AG10803 (cell line): ENCODE data around the gene PELO.

Experiments used
- DNase-seq: peaks from one replicate; pipeline ENCODE4 v3.0.0; 2010; ENCODE audit warnings: low read depth
- H3K4me3 ChIP-seq: 2 replicates; pipeline ENCODE4 v1.5.1; 2011; ENCODE audit warnings: mild to moderate bottlenecking, low read length, control low read depth
- TF ChIP-seq, protein P1 (sequence below): conservative IDR thresholded peaks from 2 replicates; pipeline ENCODE4 v1.5.1; 2011; ENCODE audit warnings: mild to moderate bottlenecking, low read length, control low read depth, inconsistent platforms

The PELO gene

DNA sequence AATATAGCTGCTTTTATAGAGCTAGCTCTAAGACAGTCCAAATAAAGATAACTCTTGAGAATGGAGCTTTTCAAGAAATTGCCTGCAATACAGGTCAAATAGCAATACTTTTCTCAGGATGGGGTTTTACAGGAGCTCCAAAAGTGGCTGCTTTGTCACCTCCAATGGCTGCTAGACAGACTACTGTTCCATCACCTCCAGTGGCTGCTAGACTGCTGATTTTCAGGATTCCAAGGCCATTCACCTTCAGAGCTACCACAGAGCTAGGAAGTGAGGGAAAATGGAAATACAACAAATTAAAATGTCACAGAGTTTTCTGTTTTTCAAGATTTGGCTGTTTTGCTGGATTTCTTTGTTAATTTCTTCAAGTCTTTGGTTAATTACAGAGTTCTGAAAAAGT lies 8.5 kb upstream of the PELO start:
- TF ChIP-seq, protein P1, sequence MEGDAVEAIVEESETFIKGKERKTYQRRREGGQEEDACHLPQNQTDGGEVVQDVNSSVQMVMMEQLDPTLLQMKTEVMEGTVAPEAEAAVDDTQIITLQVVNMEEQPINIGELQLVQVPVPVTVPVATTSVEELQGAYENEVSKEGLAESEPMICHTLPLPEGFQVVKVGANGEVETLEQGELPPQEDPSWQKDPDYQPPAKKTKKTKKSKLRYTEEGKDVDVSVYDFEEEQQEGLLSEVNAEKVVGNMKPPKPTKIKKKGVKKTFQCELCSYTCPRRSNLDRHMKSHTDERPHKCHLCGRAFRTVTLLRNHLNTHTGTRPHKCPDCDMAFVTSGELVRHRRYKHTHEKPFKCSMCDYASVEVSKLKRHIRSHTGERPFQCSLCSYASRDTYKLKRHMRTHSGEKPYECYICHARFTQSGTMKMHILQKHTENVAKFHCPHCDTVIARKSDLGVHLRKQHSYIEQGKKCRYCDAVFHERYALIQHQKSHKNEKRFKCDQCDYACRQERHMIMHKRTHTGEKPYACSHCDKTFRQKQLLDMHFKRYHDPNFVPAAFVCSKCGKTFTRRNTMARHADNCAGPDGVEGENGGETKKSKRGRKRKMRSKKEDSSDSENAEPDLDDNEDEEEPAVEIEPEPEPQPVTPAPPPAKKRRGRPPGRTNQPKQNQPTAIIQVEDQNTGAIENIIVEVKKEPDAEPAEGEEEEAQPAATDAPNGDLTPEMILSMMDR: no peak
- H3K4me3 ChIP-seq: no peak overlapping the region
- no peak for DNase-seq

DNA sequence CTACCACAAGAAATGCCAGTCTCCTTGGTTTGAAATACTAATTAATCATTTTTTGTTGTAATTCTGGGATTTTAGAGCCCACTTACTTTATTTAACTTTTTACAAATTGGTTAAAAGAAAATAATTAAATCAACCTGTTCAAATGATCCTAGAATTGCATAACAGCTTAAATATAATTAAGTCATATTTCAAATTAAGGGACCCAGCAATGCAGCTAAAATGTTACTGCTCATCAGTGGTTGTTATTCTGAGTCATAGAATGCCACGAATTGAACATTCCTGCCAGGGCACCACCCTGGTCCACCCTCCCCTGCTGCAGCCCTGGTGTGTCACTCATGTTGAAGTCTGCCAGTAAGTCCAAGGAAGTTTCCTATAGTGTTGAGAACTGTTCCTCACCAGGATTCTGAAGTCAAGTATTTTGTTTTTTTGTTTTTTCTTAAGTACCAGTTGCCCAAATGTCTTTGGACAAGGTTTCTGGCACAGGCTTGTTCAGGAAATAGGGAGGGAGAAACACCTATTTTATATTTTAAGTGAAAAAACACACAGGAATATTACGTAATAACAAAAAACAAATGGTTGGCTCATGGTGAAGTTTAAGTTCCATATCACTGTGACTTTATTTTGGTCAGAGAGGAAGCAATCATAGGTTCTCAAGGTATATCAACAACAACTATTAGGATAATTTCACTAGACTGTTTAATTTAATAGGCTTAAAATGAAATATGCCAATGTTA lies 4.3 kb upstream of the PELO start:
- no peak overlapping the region for H3K4me3 ChIP-seq
- peak; percentile 87 for DNase-seq
- TF ChIP-seq, protein P1: no peak

DNA sequence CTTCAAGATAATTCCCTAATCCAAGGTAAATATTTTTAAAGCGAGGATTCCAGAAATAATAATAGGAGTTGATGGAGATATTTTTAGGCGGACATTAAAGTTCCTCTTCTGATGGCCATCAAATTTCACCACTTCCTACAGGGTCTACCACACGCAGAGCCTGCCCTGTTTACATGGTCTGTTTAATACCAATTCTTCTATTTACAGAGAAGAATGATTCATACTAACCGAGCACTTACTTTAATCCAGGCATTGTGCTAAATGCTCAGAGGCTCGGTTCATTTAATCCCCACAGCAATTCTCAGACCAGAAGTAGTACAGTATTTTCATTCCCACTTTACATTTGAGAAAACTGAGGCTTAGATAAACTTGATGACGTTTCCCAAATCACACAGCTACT lies 3.0 kb upstream of the PELO start:
- TF ChIP-seq, protein P1: no peak
- DNase-seq: no peak
- H3K4me3 ChIP-seq: no peak overlapping the region

DNA sequence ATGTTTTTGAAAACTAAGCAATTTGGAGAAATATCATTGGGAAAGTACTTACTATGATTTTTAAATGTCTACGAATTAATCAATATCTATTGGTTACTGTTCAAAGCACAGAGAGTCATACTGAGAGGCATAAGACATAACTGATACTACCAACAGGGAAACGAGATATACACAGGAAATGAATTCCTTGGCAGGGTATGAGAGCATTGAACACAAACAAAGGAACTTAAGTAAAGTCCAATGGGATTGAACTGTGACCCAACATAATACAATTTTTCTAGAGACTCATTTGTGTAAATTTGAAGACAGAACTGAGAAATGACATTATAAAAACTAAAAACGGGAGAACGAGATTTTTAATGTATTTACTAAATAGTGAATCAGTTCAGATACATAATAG lies 1.3 kb upstream of the PELO start:
- no peak for DNase-seq
- TF ChIP-seq, protein P1: no peak
- no peak overlapping the region for H3K4me3 ChIP-seq

DNA sequence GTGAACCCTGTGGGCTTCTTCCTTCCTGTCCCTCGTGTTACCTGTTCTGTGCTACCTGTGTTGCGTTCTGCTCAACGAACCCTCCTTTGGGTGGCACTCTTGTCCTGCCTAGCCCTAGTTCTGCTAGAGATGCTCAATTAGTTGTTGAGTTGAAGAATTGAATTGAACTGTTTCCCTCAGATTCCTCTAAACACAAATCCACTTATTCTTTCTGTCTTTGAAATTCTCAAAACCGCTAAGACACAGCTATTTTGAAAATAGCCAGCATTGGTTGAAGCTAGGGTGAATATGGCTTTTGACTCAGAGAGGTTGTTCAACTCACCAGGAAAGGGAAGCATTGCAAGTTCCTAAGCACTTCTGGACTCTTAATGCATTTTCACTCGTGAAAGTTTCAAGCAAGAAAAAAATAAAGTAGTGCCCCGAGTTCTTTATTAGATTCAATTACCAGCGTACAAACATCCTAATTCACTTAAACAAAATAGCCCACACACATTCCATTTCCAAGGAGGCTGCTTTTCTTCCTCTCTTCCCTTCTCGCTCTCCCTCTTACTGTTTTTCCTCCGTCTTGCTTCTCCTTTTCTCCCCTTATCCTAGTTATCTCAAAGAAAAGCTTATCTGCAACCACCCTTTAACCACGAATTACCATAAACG lies 642 bp upstream of the PELO start:
- DNase-seq: no peak
- TF ChIP-seq, protein P1: peak; percentile 38; the same call in 1 of the 2 replicates
- H3K4me3 ChIP-seq: peak overlapping the region; percentile 76

DNA sequence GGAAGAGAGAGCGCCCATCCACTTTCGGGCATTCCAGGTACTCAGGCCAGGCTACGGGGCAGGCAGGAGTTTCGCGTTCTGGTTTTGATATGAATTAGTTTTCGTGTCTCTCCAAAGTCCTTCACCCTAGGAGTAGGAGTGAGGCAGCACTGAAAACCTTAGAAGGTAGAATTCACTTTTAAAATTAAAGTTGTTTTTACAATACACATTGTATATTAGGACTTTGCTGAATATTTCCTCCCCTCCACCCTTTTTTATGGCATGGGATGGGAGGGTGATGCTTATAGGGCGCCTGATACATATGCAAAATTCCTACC lies 747 bp downstream of the PELO start:
- no peak for DNase-seq
- TF ChIP-seq, protein P1: no peak
- H3K4me3 ChIP-seq: peak overlapping the region; percentile 76

DNA sequence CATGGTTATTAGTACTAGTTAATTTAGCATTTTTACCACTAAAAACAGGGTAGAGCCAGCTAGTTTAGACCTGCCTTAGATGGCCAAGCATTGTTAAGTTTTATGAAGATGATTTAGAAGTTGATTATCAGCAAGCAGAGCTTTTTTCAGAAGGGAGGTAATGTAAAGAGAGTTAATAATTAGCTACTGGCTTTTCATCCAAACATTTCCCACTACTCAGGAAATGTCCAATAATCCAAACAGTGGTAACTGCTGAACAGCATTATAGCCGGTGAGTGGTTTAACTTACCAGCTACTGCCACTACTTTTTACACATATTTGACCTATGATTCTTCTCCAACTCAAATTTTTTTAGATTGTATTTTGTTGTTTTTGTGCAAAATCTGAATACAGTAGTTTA lies 1.7 kb downstream of the PELO start:
- H3K4me3 ChIP-seq: peak overlapping the region; percentile 76
- no peak for DNase-seq
- TF ChIP-seq, protein P1: no peak
